Suprapubic skin (tissue), 4 donors: ENCODE results near the gene PRRT1. TPM values are rescaled to one million over a fixed set of nuclear protein-coding genes. Genes with fewer than 3 reads are reported as not detected.

ENCODE experiments used
- DNase-seq, 2 donors: peaks; one replicate each; pipeline ENCODE4 v3.0.0-alpha.2; 2019; ENCODE audit warnings: low spot score in 2 of 2
- H3K27ac ChIP-seq: fragments of 200-600 bp; sonication (generic); one replicate; pipeline ENCODE4 v1.5.1; 2019
- H3K27me3 ChIP-seq: fragments of 200-600 bp; sonication (generic); one replicate; pipeline ENCODE4 v1.5.1; 2019
- H3K36me3 ChIP-seq: fragments of 200-600 bp; sonication (generic); one replicate; pipeline ENCODE4 v1.5.1; 2019
- H3K4me1 ChIP-seq: fragments of 200-600 bp; sonication (generic); one replicate; pipeline ENCODE4 v1.5.1; 2019
- H3K4me3 ChIP-seq: fragments of 200-600 bp; sonication (generic); one replicate; pipeline ENCODE4 v1.5.1; 2019; ENCODE audit warnings: mild to moderate bottlenecking
- H3K9me3 ChIP-seq: fragments of 200-600 bp; sonication (generic); one replicate; pipeline ENCODE4 v1.5.1; 2019
- EP300 ChIP-seq: sonication (generic); formaldehyde crosslinking; IDR thresholded peaks from one replicate; pipeline ENCODE4 v1.6.1; 2017; ENCODE audit warnings: antibody characterized with exemption
- POLR2A ChIP-seq, 2 donors: fragments of 450-650 bp; IDR thresholded peaks; one replicate each; pipeline ENCODE4 v1.6.1; 2017; ENCODE audit warnings: antibody characterized with exemption in 2 of 2, mild to moderate bottlenecking in 2 of 2, moderate library complexity in 2 of 2
- POLR2AphosphoS5 ChIP-seq, 3 donors: sonication (generic); formaldehyde crosslinking; IDR thresholded peaks; one replicate each; pipeline ENCODE4 v1.6.1; 2017; ENCODE audit warnings: antibody characterized with exemption in 3 of 3
- WGBS: methylation state at CpG from one replicate; pipeline ENCODE4 v1.1.5; 2018; 5-methylcytosine and 5-hydroxymethylcytosine counted together
- total RNA-seq, 4 donors: library from RNA; depleted of rRNA; stranded (reverse); fragments of >200 nt; gene quantifications; one replicate each; pipeline ENCODE4 v1.1.0, GENCODE V29; 2016
- TF ChIP-seq, protein P1 (sequence below), 2 donors: fragments of 200-600 bp in 1 of 2; fragments of 450-650 bp in 1 of 2; sonication (generic) in 1 of 2; IDR thresholded peaks; one replicate each; pipeline ENCODE4 v1.5.1; 2016 to 2019; ENCODE audit warnings: antibody characterized with exemption in 2 of 2, mild to moderate bottlenecking in 1 of 2, moderate library complexity in 1 of 2

The PRRT1 gene
- total RNA-seq, 4 donors from 2014 or later = 0.42 to 2.1 (median 0.45) TPM

DNA sequence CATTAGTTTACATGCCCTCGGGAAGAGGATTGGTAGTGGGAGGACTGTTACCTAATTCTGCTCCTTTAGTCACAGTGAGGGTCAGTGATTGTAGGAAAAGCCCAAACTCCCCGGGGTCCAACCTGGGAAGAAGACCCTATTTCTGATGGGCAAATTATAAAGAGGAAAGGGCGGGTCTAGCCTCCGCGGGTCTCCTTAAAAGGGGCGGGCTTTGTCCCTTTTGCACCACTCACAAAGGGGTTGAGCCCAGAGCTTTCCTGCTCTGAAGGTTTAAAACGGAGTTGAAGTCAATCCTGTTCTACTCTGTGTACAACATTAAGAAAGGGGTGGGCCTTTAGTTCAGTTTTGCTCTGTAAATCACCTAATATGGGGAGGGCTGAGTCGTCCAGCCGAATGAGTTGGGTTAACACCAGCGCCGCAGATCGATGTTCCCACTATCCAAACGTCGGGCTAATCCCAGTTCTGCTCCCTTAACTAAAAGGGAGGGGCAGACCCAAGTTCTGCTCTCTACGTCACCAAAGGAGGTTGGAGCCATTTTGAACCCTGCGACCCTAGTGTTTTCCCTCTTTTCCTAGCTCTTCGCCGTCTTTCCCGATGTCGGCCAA lies 25.5 kb upstream of the PRRT1 start:
- Histone ChIP-seq H3K9me3 (no peaks in the 10 kb centered on the region), H3K4me3 (peak overlapping the region; percentile 93), H3K36me3 (peaks cover 18% of the 10 kb centered on the region), H3K27ac (peak overlapping the region; percentile 96), H3K4me1 (peaks cover 72% of the 10 kb centered on the region), H3K27me3 (no peaks in the 10 kb centered on the region)
- no peak for TF ChIP-seq POLR2AphosphoS5 (IDR thresholded peaks at IDR 0.05)
- TF ChIP-seq POLR2A (IDR thresholded peaks at IDR 0.05) = peak in 1 of 2 donors; percentile 34
- under 1% methylated on average over 20 of the region's 20 CpGs for WGBS
- DNase-seq = no peak

GRCh38 chr6:32176476-32177182 lies 24.9 kb upstream of the PRRT1 start:
- WGBS = 16% methylated on average over 5 of the region's 5 CpGs
- H3K4me1 ChIP-seq = peaks cover 67% of the 10 kb centered on the region
- H3K27ac ChIP-seq = peak overlapping the region; percentile 96
- peak overlapping the region; percentile 93 for H3K4me3 ChIP-seq
- H3K9me3 ChIP-seq = no peaks in the 10 kb centered on the region
- H3K36me3 ChIP-seq = peaks cover 17% of the 10 kb centered on the region
- no peaks in the 10 kb centered on the region for H3K27me3 ChIP-seq
- TF ChIP-seq POLR2AphosphoS5 (IDR thresholded peaks at IDR 0.05) (no peak), EP300 (no peak), POLR2A (IDR thresholded peaks at IDR 0.05) (no peak)
- TF ChIP-seq, protein P1, sequence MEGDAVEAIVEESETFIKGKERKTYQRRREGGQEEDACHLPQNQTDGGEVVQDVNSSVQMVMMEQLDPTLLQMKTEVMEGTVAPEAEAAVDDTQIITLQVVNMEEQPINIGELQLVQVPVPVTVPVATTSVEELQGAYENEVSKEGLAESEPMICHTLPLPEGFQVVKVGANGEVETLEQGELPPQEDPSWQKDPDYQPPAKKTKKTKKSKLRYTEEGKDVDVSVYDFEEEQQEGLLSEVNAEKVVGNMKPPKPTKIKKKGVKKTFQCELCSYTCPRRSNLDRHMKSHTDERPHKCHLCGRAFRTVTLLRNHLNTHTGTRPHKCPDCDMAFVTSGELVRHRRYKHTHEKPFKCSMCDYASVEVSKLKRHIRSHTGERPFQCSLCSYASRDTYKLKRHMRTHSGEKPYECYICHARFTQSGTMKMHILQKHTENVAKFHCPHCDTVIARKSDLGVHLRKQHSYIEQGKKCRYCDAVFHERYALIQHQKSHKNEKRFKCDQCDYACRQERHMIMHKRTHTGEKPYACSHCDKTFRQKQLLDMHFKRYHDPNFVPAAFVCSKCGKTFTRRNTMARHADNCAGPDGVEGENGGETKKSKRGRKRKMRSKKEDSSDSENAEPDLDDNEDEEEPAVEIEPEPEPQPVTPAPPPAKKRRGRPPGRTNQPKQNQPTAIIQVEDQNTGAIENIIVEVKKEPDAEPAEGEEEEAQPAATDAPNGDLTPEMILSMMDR (IDR thresholded peaks at IDR 0.05) = no peak
- no peak for DNase-seq

- peak within 1 kb of the TSS; percentile 96 for H3K27ac ChIP-seq
- peak; percentile 97 for DNase-seq
- no peaks in the 10 kb centered on the region for H3K27me3 ChIP-seq
- H3K9me3 ChIP-seq = no peaks in the 10 kb centered on the region
- TF ChIP-seq, protein P1 (IDR thresholded peaks at IDR 0.05) = no peak
- peak in 1 of 2 donors; percentile 62 for TF ChIP-seq POLR2A (IDR thresholded peaks at IDR 0.05)
- WGBS = 0% methylated on average over 24 of the region's 27 CpGs
- H3K4me1 ChIP-seq = peaks cover 62% of the 10 kb centered on the region
- H3K36me3 ChIP-seq = peaks cover 12% of the 10 kb centered on the region
- peak within 1 kb of the TSS; percentile 93 for H3K4me3 ChIP-seq
These were observed 24.2 kb upstream of the PRRT1 start, which contains the start of gene AGPAT1 for GRCh38 chr6:32175711-32176475. AGPAT1 (minus strand) TSS chr6:32176084; CDS start chr6:32171496, 4,588 bp downstream.

- WGBS = 23% methylated on average over 2 of the region's 2 CpGs
- no peak for DNase-seq
- H3K9me3 ChIP-seq = no peaks in the 10 kb centered on the region
- H3K27ac ChIP-seq = peak overlapping the region; percentile 96
- peak overlapping the region; percentile 93 for H3K4me3 ChIP-seq
- TF ChIP-seq EP300 (no peak), POLR2A (IDR thresholded peaks at IDR 0.05) (no peak), POLR2AphosphoS5 (IDR thresholded peaks at IDR 0.05) (no peak)
- TF ChIP-seq, protein P1 (IDR thresholded peaks at IDR 0.05) = no peak
- H3K4me1 ChIP-seq = peaks cover 62% of the 10 kb centered on the region
- H3K27me3 ChIP-seq = no peaks in the 10 kb centered on the region
- peaks cover 14% of the 10 kb centered on the region for H3K36me3 ChIP-seq
These were observed 23.6 kb upstream of the PRRT1 start for GRCh38 chr6:32175322-32175710.

DNA sequence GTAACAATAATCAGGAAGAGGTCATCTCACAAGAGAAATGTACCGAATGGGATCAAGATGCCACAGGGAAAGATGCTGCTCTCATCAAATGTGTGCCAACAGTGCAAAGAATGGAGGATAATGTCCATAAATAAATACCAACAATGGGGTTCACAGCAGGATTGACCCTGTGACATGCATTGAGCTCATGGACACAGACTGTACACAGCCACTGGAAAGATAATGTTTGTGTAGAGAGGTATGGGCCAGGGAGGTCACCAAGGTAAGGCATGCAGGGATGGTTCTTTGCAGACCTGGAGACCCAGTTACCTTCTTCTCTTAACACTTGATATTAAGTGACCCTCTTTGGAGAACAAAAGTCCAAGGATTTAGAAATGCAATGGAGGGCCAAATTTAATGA lies 22.7 kb upstream of the PRRT1 start:
- Histone ChIP-seq H3K4me1 (peaks cover 53% of the 10 kb centered on the region), H3K4me3 (no peak overlapping the region), H3K9me3 (no peaks in the 10 kb centered on the region), H3K27me3 (no peaks in the 10 kb centered on the region), H3K27ac (no peak overlapping the region), H3K36me3 (peaks cover 17% of the 10 kb centered on the region)
- TF ChIP-seq POLR2A (IDR thresholded peaks at IDR 0.05) = no peak
- TF ChIP-seq, protein P1 (IDR thresholded peaks at IDR 0.05) = no peak
- no peak for TF ChIP-seq POLR2AphosphoS5 (IDR thresholded peaks at IDR 0.05)
- no peak for TF ChIP-seq EP300
- WGBS = 83% methylated on average over 1 of the region's 1 CpG
- DNase-seq = no peak
